ENCODE data around the gene ST3GAL3.

The ST3GAL3 gene

GRCh38 chr1:43938892-43939587, 231.7 kb downstream of the ST3GAL3 start:
- no peak for DNase-seq (ENCODE audit: low read depth)

GRCh38 chr1:43942411-43942810, 235.1 kb downstream of the ST3GAL3 start:
- DNase-seq (ENCODE audit: low read depth) = no peak

- DNase-seq (ENCODE audit: low read depth) = no peak
Measured at GRCh38 chr1:43944860-43945259, 237.5 kb downstream of the ST3GAL3 start.

GRCh38 chr1:43945674-43946235, 238.4 kb downstream of the ST3GAL3 start:
- no peak for DNase-seq (ENCODE audit: low read depth)

GRCh38 chr1:43946236-43947060, 239.1 kb downstream of the ST3GAL3 start, which contains the start of gene IPO13:
Gene IPO13, plus strand, starts transcription at chr1:43946950. Its CDS starts 651 bp downstream, at chr1:43947601.
- DNase-seq (ENCODE audit: low read depth) = peak; percentile 84

GRCh38 chr1:43947061-43947873, 239.9 kb downstream of the ST3GAL3 start:
- DNase-seq (ENCODE audit: low read depth) = no peak

- no peak for DNase-seq (ENCODE audit: low read depth)
Measured at GRCh38 chr1:43947874-43948437, 240.6 kb downstream of the ST3GAL3 start.

GRCh38 chr1:43949678-43950077, 242.3 kb downstream of the ST3GAL3 start:
- DNase-seq (ENCODE audit: low read depth) = no peak

GRCh38 chr1:43951021-43951985, 244.0 kb downstream of the ST3GAL3 start:
- DNase-seq (ENCODE audit: low read depth) = no peak

GRCh38 chr1:43952731-43953346, 245.5 kb downstream of the ST3GAL3 start:
- no peak for DNase-seq (ENCODE audit: low read depth)

- DNase-seq (ENCODE audit: low read depth) = no peak
Measured at GRCh38 chr1:43953361-43953760, 246.0 kb downstream of the ST3GAL3 start.

- DNase-seq (ENCODE audit: low read depth) = no peak
Measured at GRCh38 chr1:43954036-43954435, 246.7 kb downstream of the ST3GAL3 start.

- DNase-seq (ENCODE audit: low read depth) = no peak
Measured at GRCh38 chr1:43956234-43956633, 248.9 kb downstream of the ST3GAL3 start.

GRCh38 chr1:43957407-43958040, 250.2 kb downstream of the ST3GAL3 start:
- no peak for DNase-seq (ENCODE audit: low read depth)

GRCh38 chr1:43958351-43959255, 251.3 kb downstream of the ST3GAL3 start:
- no peak for DNase-seq (ENCODE audit: low read depth)

- no peak for DNase-seq (ENCODE audit: low read depth)
Measured at GRCh38 chr1:43960798-43961197, 253.5 kb downstream of the ST3GAL3 start.

- no peak for DNase-seq (ENCODE audit: low read depth)
Measured at GRCh38 chr1:43961692-43962091, 254.4 kb downstream of the ST3GAL3 start.

- no peak for DNase-seq (ENCODE audit: low read depth)
Measured at GRCh38 chr1:43962324-43962723, 255.0 kb downstream of the ST3GAL3 start.

GRCh38 chr1:43963006-43963405, 255.7 kb downstream of the ST3GAL3 start:
- DNase-seq (ENCODE audit: low read depth) = no peak
